ENCODE results near the gene SCML1. TPM values are rescaled to one million over a fixed set of nuclear protein-coding genes. Genes with fewer than 3 reads are reported as not detected.

Gene SCML1
- total and polyA plus RNA-seq, 10 of the 15 experiments (the other 5 are each of a cell fraction or from before 2014, with no cell fraction given) = 0.62 to 48.3 (median 1.6) TPM

DNA sequence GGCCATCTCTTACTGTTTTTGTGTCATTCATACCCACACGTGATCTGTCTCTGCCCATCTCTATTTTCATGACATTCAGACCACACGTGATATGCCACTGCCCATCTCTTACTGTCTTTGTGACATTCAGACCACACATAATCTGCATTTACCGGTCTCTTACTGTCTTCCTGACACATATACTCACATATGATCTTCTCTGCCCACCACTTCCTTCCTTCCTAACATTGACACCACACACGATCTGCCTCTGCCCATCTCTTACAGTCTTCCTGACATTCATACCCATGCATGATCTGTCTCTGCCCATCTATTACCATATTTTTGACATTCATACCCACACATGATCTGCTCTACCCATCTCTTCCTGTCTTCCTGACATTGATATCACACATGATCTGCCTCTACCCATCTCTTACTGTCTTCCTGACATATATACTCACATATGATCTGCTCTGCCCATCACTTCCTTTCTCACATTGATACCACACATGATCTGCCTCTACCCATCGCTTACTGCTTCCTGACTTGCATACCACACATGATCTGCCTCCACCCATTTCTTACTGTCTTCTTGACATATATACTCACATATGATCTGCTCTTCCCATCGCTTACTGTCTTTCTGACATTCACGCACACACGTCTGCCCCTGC is 36.1 kb downstream of the SCML1 start:
- FAIRE-seq (no peak), ATAC-seq (no peak), DNase-seq (ENCODE audit: low read depth, low spot score) (no peak)
- no TSS peak for BruUV-seq (replicated peaks)
- Histone ChIP-seq H4K20me1 (ENCODE audit: control insufficient read depth, insufficient read depth) (no peaks in the 10 kb centered on the region), H3K9me3 (replicated peaks; ENCODE audit: control insufficient read depth, insufficient read depth, low read length) (no peaks in the 10 kb centered on the region), H3K9ac (ENCODE audit: control insufficient read depth, insufficient read depth, low read length) (no peak overlapping the region), H3K4me2 (ENCODE audit: control insufficient read depth, insufficient read depth) (no peak overlapping the region), H3K4me3 (no peak overlapping the region), H3K27me3 (replicated peaks in 1 of 2; ENCODE audit: control insufficient read depth in 2 of 2, insufficient read depth in 2 of 2, low read length in 1 of 2) (no peaks in the 10 kb centered on the region), H3K36me3 (ENCODE audit: control insufficient read depth in 2 of 2, insufficient read depth in 2 of 2, low read length in 1 of 2) (no peaks in the 10 kb centered on the region), H3K27ac (ENCODE audit: control insufficient read depth, insufficient read depth) (no peak overlapping the region), H3K4me1 (ENCODE audit: control insufficient read depth, insufficient read depth, low read length) (no peaks in the 10 kb centered on the region), H3K79me2 (ENCODE audit: control insufficient read depth, insufficient read depth, low read length) (no peaks in the 10 kb centered on the region), H2AFZ (ENCODE audit: control insufficient read depth, low read depth, low read length) (no peak overlapping the region)
- WGBS (ENCODE audit: insufficient coverage, insufficient replicate concordance, low lambda C conversion rate, missing lambda C conversion rate) = 25% methylated on average over 8 of the region's 8 CpGs
- in situ Hi-C loops (cut with MboI) = no loop called here
- ChIA-PET RAD21 (ENCODE audit: unreplicated experiment) (no interaction called here), POLR2A (no interaction called here), SMC1A (ENCODE audit: uncharacterized antibody, unreplicated experiment) (no interaction called here), CTCF (no interaction called here)
- intact Hi-C loops (cut with micrococcal nuclease; ENCODE audit: unreplicated experiment) = no loop called here
- no peak for TF ChIP-seq NFYB (IDR thresholded peaks at IDR 0.05; ENCODE audit: insufficient read depth, low read depth, low read length)
- no peak for TF ChIP-seq SMAD1 (IDR thresholded peaks at IDR 0.05; ENCODE audit: low read depth, partially characterized antibody)
- TF ChIP-seq BCL11A (IDR thresholded peaks at IDR 0.05; ENCODE audit: low read depth, low read length) = no peak
- no peak for TF ChIP-seq IRF3 (IDR thresholded peaks at IDR 0.05)
- no peak for TF ChIP-seq SKIL (IDR thresholded peaks at IDR 0.05; ENCODE audit: low read depth, poor library complexity, severe bottlenecking)
